IgD-negative memory B cell (primary cell): Measurements from ENCODE around the gene HM13. TPM values are rescaled to one million over a fixed set of nuclear protein-coding genes. Genes with fewer than 3 reads are reported as not detected.
"Not testable (repeated sequence)": the region's sequence is repeated elsewhere in the genome, so short reads cannot be mapped to it uniquely, and the experiment has no call there.

Experiments used
- H3K27ac Mint-ChIP-seq, 3 donors: one replicate each; pipeline ENCODE4 v1.8.0; 2020 to 2022; ENCODE audit warnings: mild to moderate bottlenecking in 3 of 3, mixed read lengths in 3 of 3, moderate library complexity in 1 of 3
- H3K27me3 Mint-ChIP-seq: one replicate; pipeline ENCODE4 v1.8.0; 2021; ENCODE audit warnings: mixed read lengths
- H3K36me3 Mint-ChIP-seq: one replicate; pipeline ENCODE4 v1.8.0; 2020; ENCODE audit warnings: mild to moderate bottlenecking, mixed read lengths
- H3K4me1 Mint-ChIP-seq, 3 donors: one replicate each; pipeline ENCODE4 v1.8.0; 2020 to 2022; ENCODE audit warnings: mixed read lengths in 3 of 3, mild to moderate bottlenecking in 1 of 3
- H3K4me3 Mint-ChIP-seq, 4 donors: one replicate each; pipeline ENCODE4 v1.8.0; 2020 to 2022; ENCODE audit warnings: mild to moderate bottlenecking in 4 of 4, mixed read lengths in 4 of 4, moderate library complexity in 3 of 4
- H3K9me3 Mint-ChIP-seq, 3 donors: one replicate each; pipeline ENCODE4 v1.8.0; 2020 to 2021; ENCODE audit warnings: mixed read lengths in 3 of 3, mild to moderate bottlenecking in 1 of 3
- polyA plus RNA-seq: library from polyadenylated mRNA; unstranded; fragments of 300-500 nt; fragmentation: Illumina TruSeq; gene quantifications from one replicate; pipeline ENCODE4 v1.2.3, GENCODE V29; 2021

HM13 gene
- polyA plus RNA-seq, 1 donor from 2014 or later = 109 TPM

DNA sequence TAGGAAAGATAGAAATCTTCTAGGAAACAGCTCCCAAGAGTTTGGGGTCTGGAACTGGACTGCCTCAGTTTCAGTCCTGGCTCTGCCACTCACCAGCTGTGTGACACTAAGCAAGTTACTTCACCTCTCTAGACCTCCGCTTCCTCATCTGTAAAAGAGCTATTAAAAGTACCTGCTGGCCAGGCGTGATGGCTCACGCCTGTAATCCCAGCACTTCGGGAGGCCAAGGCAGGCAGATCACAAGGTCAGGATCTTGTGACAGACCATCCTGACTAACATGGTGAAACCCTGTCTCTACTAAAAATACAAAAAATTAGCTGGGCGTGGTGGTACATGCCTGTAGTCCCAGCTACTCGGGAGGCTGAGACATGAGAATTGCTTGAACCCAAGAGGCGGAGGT is 7.0 kb downstream of the HM13 start:
- H3K27me3 Mint-ChIP-seq, H3K36me3 Mint-ChIP-seq, H3K4me3 Mint-ChIP-seq, H3K9me3 Mint-ChIP-seq: not testable (repeated sequence)
- H3K4me1 Mint-ChIP-seq = peaks cover 4 to 14% (median 13%) of the 10 kb centered on the region in 3 donors
- peak overlapping the region in 1 of 3 donors; percentile 98 for H3K27ac Mint-ChIP-seq

DNA sequence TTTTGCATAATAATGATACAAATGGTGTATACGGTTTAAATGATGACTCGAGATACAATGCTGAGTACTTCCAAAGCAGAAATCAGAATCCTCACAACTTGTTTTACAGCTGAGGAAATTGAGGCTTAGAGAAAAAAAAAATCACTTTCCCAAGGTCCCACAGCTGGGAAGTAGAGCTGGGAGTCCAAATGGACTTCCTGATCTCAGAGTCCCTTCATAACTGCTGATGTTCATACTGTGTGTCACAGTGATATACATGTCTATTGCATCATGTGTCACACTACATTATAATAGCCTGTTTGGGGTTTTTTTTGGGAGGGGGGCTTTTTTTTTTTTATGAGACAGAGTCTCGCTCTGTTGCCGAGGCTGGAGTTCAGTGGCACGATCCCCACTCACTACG is 8.5 kb downstream of the HM13 start:
- peaks cover 4 to 14% (median 13%) of the 10 kb centered on the region in 3 donors for H3K4me1 Mint-ChIP-seq
- no peak overlapping the region for H3K4me3 Mint-ChIP-seq
- peaks cover 3% of the 10 kb centered on the region for H3K36me3 Mint-ChIP-seq
- no peak overlapping the region for H3K27ac Mint-ChIP-seq
- no peaks in the 10 kb centered on the region for H3K9me3 Mint-ChIP-seq
- H3K27me3 Mint-ChIP-seq = no peaks in the 10 kb centered on the region

DNA sequence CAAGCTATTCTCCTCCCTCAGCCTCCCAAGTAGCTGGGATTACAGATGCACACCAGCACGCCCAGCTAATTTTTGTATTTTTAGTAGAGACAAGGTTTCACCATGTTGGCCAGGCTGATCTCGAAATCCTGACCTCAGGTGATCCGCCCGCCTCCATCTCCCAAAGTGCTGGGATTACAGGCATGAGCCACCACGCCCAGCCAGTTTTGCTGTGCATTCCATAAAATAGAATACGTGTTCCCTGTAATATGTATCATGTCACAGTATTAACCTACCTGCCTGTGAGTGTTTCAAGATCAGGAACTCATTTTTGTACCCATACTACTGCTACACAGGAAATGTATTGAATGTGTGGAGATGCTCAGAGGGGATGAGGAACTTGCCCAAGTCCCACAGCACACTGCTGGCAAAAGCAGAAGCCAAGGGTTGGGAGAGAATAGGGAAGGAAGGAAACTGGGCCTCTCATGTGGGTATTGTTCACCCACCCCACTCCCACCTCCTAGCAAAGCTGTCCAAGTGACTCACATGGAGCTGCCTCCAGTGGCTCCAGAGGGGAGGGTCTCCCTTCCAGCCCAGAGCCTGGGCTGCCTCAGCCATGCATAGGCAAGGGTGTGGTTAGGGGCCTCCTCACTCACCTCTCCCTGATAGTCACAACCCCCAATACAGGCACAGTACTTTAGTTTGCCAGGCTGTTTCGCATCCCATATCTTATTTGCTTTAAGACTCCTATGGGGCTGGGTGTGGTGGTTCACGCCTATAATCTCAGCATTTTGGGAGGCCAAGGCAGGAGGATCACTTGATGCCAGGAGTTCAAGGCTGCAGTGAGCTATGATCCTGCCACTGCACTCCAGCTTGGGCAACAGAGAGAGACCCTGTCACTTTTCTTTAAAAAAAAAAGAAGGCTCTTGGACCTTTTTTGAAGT is 9.4 kb downstream of the HM13 start:
- Mint-ChIP-seq H3K9me3 (no peaks in the 10 kb centered on the region), H3K27ac (no peak overlapping the region), H3K4me3 (no peak overlapping the region), H3K4me1 (peaks cover 4 to 14% (median 13%) of the 10 kb centered on the region in 3 donors), H3K27me3 (no peaks in the 10 kb centered on the region), H3K36me3 (peaks cover 3% of the 10 kb centered on the region)

DNA sequence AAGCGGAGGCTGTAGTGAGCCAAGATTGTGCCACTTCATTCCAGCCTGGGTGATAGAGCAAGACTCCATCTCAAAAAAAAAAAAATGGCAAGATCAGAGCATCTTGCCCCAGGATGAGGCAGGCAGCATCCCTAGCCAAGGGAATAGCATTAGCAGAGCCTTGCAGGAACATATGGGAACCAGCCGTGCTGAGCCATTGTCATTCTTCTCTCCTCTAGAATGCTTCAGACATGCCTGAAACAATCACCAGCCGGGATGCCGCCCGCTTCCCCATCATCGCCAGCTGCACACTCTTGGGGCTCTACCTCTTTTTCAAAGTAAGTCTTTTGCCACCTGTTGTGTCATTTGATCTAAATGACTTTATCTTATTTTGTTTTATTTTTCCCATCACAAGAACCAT is 13.0 kb downstream of the HM13 start:
- H3K4me3 Mint-ChIP-seq = no peak overlapping the region
- H3K27me3 Mint-ChIP-seq = no peaks in the 10 kb centered on the region
- H3K9me3 Mint-ChIP-seq = no peaks in the 10 kb centered on the region
- peaks cover 5% of the 10 kb centered on the region for H3K36me3 Mint-ChIP-seq
- peaks cover 0 to 8% (median 6%) of the 10 kb centered on the region in 3 donors for H3K4me1 Mint-ChIP-seq
- H3K27ac Mint-ChIP-seq = no peak overlapping the region

DNA sequence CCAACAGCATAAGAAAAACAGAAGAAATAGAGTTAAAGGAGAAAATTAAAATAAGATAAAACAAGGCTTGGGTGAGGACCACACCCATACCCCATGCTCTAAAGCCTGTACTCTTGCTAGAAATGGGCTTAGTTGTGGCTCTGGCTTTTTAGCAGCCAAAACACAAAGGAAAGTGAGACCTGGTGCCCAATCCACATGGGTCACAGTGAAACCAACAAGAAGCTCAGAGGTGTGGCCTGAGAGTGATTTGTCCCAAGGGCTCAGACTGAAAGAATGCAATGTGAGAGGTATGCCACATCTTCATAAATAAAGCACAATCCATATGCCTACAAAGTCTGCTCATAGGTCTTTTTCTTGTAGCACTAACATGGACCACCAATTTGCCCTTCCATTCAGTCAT is 21.1 kb downstream of the HM13 start:
- Mint-ChIP-seq H3K4me3 (no peak overlapping the region), H3K27ac (peak overlapping the region in 1 of 3 donors; percentile 31), H3K27me3 (no peaks in the 10 kb centered on the region), H3K4me1 (peaks cover 0 to 1% (median 0%) of the 10 kb centered on the region in 3 donors), H3K9me3 (no peaks in the 10 kb centered on the region), H3K36me3 (peaks cover 4% of the 10 kb centered on the region)

DNA sequence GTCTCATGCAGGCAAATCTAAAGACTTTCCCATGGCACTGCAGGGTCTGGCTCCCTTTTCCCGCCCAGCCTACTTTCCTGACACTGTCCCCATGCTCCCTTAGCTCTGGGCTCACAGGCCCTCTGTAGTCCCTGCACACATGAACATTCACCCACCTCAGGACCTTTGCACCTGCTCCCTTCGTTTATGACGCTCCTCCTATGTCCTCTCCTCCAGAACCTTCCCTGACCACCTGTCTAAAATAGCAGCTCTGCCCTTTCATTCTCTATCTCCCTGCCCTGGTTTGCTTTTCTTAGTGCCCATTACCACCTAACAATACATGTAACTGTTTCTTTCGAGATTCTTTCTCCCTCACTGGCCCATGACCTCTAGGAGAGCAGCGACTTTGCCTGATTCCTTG is 22.3 kb downstream of the HM13 start:
- Mint-ChIP-seq H3K4me1 (peaks cover 0 to 1% (median 0%) of the 10 kb centered on the region in 3 donors), H3K36me3 (peaks cover 5% of the 10 kb centered on the region), H3K27me3 (no peaks in the 10 kb centered on the region), H3K9me3 (no peaks in the 10 kb centered on the region), H3K27ac (peak overlapping the region in 1 of 3 donors; percentile 36), H3K4me3 (no peak overlapping the region)

DNA sequence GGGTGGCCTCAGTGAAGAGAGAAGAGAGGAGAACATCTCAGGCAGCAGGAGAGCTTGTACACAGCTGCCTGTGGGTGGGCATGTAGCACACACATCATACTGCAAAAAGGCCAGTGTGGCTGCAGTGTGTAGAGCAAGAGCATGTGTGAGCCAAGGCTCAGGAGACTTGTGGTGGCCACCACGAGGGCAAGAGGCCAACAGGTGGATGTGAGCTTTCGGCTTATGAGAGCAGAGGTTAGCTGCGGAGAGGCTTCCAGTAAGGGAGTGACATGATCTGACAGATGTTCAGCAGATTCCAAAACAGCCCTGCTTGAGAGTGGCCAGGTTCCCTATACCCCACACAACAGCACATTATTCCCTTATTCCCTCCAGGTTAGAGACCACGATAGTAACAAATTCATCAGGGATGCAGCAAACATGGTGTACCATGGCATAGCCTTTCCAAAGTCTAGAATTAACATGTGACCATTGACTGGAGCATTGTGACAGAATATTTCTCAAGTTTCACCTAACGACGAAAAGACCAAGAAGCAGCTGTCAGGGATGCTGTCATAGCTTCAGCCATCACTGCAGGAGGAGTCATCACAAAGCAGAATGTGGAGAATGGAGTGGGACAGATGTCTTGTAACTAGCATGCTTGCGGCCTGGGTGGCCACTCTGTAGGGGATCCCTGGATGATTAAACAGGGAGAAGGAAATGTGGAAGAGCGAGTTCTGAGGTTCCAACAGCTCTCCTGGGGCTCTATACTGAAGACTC is 23.1 kb downstream of the HM13 start:
- Mint-ChIP-seq H3K9me3 (no peaks in the 10 kb centered on the region), H3K27ac (peak overlapping the region in 1 of 3 donors; percentile 36), H3K36me3 (peaks cover 5% of the 10 kb centered on the region), H3K27me3 (no peaks in the 10 kb centered on the region), H3K4me3 (peak overlapping the region in 1 of 4 donors; percentile 29), H3K4me1 (peaks cover 0 to 1% (median 0%) of the 10 kb centered on the region in 3 donors)

DNA sequence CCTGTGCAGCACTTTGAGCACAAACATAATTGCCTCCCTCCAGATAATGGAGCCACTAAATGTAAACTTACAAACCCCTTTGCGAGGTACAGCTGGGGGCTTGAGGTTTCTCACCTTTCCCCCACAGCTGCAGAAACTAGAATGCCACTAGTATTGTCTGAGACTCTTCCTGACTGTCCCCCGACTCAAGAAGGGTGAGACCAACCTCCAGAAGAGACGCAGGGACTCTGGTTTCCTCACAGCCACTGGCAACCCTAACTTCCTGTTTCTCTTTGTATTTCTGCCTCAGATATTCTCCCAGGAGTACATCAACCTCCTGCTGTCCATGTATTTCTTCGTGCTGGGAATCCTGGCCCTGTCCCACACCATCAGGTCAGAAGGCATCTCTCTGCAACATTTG is 23.6 kb downstream of the HM13 start:
- peaks cover 5% of the 10 kb centered on the region for H3K36me3 Mint-ChIP-seq
- no peak overlapping the region for H3K4me3 Mint-ChIP-seq
- no peak overlapping the region for H3K27ac Mint-ChIP-seq
- H3K4me1 Mint-ChIP-seq = peaks cover 0 to 1% (median 0%) of the 10 kb centered on the region in 3 donors
- no peaks in the 10 kb centered on the region for H3K9me3 Mint-ChIP-seq
- H3K27me3 Mint-ChIP-seq = no peaks in the 10 kb centered on the region

DNA sequence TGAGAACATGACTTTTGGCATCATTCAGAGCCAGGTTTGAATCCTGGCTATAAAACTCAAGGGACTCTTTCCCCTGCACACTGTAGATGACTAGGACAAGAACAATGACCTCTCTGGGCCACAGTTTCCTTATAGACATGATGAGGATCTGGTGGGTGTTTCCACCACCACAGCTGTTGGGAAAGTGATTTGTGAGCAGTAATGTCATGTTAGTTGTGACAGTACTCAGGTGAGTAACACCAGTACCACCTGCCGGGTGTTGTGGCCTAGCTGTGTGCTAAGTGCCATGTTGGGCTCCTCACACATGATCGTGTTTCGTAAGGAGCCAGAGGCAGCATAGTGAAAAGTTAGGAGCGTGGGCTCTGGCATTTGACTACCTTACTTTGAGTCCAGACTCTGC is 24.1 kb downstream of the HM13 start:
- no peaks in the 10 kb centered on the region for H3K27me3 Mint-ChIP-seq
- no peak overlapping the region for H3K27ac Mint-ChIP-seq
- H3K36me3 Mint-ChIP-seq = peaks cover 5% of the 10 kb centered on the region
- H3K4me1 Mint-ChIP-seq = peaks cover 0 to 1% (median 0%) of the 10 kb centered on the region in 3 donors
- H3K4me3 Mint-ChIP-seq = no peak overlapping the region
- H3K9me3 Mint-ChIP-seq = no peaks in the 10 kb centered on the region

DNA sequence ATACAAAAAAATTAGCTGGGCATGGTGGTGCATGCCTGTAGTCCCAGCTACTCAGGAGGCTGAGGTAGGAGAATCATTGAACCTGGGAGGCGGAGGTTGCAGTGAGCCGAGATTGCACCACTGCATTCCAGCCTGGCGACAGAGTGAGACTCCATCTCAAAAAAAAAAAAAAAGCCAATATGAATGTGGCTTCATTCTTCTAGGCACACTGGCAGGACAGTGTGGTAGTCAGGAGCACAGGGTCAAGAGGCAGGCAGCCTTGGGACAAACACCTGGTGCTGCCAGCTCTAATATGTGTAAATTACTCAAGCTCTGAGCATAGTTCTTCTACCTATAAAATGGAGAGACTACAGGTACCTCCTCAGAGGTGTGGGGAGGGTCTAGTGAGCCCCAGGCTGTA is 25.4 kb downstream of the HM13 start:
- not testable (repeated sequence) for H3K36me3 Mint-ChIP-seq, H3K4me3 Mint-ChIP-seq, H3K9me3 Mint-ChIP-seq, H3K4me1 Mint-ChIP-seq, H3K27me3 Mint-ChIP-seq, H3K27ac Mint-ChIP-seq

DNA sequence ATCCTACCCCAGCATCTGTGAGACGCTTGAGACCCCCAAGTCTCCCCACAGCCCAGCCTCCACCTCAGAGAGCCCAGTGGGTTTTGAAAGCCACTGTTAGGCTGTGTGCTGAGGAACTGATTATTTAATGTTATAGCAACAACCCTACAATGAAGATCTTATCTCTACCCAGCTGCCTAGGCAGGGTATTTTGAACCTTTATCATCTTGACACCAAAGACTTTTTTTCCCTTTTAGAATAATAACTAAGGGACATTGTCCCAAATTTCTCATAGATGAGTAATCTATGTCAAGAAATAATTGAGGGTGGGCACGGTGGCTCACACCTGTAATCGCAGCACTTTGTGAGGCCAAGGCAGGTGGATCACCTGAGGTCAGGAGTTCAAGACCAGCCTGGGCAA is 26.2 kb downstream of the HM13 start:
- peaks cover 7% of the 10 kb centered on the region for H3K36me3 Mint-ChIP-seq
- H3K27ac Mint-ChIP-seq = no peak overlapping the region
- no peaks in the 10 kb centered on the region for H3K27me3 Mint-ChIP-seq
- no peak overlapping the region for H3K4me3 Mint-ChIP-seq
- H3K9me3 Mint-ChIP-seq = no peaks in the 10 kb centered on the region
- H3K4me1 Mint-ChIP-seq = peaks cover 0 to 2% (median 1%) of the 10 kb centered on the region in 3 donors

DNA sequence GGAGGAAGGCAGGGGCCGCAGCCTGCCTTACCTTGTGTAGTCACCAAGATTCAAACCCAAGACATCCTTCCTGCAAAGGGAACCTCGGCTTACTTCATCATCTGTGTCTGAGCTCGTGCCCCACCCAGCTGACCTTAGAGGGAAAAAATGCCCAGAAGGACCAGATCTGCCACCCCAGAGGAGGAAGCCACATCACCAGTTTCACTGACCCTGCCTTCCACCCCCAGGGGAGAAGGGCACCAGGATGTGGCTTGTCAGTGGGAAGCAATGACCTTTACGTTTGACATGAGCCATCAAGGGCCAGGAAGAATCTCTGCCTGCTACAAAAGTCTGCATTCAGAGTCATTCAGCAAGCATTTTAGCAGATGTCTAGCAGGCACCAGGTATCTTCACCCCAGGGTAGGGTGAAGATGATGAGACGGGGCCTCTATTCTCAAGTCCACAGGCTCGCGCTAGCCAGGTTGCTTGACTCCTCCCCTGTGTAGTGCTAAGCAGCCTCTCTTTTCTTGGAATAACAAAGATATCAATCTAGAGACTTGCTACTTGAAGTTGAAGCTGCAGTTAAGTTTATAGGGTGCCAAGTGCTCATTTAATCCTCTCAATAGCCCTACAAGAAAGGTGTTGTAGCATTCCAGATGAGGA is 28.1 kb downstream of the HM13 start:
- Mint-ChIP-seq H3K4me1 (peaks cover 1 to 9% (median 6%) of the 10 kb centered on the region in 3 donors), H3K27me3 (no peaks in the 10 kb centered on the region), H3K27ac (no peak overlapping the region), H3K36me3 (peaks cover 9% of the 10 kb centered on the region), H3K4me3 (no peak overlapping the region), H3K9me3 (no peaks in the 10 kb centered on the region)

DNA sequence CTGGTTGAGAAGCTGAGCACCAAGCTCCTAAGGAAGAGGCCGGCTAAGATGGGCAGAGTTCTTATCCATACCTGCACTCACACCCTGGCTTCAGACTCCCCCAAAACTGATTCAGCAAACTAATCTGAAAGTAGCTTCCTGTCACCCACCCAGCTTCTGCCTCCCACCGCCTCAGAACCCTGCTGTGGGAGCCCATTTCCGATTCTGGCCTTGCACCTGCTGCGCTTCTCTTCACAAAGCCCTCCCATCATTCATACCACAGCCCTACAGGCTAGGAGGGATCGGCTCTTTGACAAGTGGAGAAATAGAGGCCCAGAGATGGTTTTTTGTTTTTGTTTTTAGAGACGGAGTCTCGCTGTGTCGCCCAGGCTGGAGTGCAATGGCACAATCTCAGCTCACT is 28.7 kb downstream of the HM13 start:
- Mint-ChIP-seq H3K4me1 (peaks cover 4 to 15% (median 7%) of the 10 kb centered on the region in 3 donors), H3K27ac (no peak overlapping the region), H3K36me3 (peaks cover 9% of the 10 kb centered on the region), H3K27me3 (no peaks in the 10 kb centered on the region), H3K9me3 (no peaks in the 10 kb centered on the region), H3K4me3 (no peak overlapping the region)

DNA sequence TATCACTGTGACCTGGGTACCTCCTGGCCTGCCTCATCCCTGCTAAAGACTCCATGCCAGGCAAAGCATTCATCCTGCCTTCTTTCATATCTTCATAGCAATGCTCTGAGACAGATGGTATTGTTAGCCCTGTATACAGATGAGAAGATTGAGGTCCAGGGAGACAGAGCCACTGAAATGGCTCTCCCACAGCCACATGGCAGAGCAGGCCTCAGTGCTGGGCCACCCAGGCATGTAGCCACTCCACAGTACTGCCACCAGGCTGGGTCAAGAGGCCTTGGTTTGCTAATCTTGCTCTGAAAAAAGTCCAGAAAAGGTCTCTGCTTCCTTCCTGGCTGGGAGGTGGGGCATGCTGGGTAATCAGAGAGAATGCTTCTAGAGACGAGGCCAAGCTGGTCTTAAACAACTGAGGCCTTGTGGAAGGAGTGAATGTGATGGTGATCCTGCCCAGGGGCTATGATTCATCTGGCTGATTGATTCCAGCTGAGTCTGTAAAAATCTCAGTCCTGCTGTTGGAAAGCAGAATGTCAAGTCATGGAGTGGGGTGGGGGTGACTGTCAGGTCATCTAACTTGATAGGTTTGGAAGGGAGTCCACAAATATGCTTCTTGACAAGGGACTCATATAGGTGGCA is 29.8 kb downstream of the HM13 start:
- H3K4me1 Mint-ChIP-seq = peaks cover 7 to 17% (median 7%) of the 10 kb centered on the region in 3 donors
- no peak overlapping the region for H3K4me3 Mint-ChIP-seq
- H3K27ac Mint-ChIP-seq = no peak overlapping the region
- no peaks in the 10 kb centered on the region for H3K9me3 Mint-ChIP-seq
- H3K27me3 Mint-ChIP-seq = no peaks in the 10 kb centered on the region
- H3K36me3 Mint-ChIP-seq = peaks cover 9% of the 10 kb centered on the region

DNA sequence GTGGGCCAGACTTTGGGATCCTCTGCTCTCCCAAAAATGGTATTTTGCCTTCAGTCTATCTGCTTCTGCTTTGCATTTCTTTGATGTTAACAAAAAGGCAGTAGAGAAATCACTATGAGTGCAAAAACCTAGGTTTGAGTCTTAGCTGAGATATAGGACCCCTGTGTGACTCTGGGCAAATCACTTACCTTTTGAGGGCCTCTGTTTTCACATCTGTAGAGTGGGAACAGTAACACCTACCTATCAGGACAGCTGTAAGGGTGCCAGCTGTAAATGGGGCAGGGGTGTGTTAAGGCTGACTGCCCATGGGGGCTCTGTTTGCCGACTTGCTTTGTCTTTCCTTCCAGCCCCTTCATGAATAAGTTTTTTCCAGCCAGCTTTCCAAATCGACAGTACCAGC is 30.4 kb downstream of the HM13 start:
- no peaks in the 10 kb centered on the region for H3K9me3 Mint-ChIP-seq
- H3K27ac Mint-ChIP-seq = no peak overlapping the region
- H3K4me3 Mint-ChIP-seq = no peak overlapping the region
- H3K27me3 Mint-ChIP-seq = no peaks in the 10 kb centered on the region
- peaks cover 6 to 19% (median 7%) of the 10 kb centered on the region in 3 donors for H3K4me1 Mint-ChIP-seq
- H3K36me3 Mint-ChIP-seq = peaks cover 7% of the 10 kb centered on the region
